Measurements from ENCODE around the gene HS6ST3. TPM values are rescaled to one million over a fixed set of nuclear protein-coding genes. Genes with fewer than 3 reads are reported as not detected.
"Not testable (repeated sequence)": the region's sequence is repeated elsewhere in the genome, so short reads cannot be mapped to it uniquely, and the experiment has no call there.

HS6ST3 gene
- total RNA-seq, 1 experiment from 2014 or later, result not detected

DNA sequence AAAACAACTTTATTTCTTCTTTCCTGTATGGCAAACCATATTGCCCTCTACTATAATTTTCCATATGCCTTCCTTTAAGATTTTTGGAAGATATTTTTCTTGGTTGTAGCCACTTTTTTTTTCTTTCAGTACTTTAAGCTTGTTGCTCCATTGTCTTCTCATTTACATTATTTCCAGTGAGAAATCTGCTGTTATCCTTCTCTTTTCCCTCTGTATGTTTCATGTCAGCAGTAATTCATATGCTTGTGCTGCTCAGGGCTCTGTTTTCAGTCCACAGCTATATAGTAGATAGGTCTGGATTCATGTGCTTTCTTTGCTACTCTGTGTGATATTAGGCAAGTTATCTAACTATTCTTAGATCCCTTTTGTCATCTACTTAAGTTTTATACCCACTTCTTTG is 636.7 kb downstream of the HS6ST3 start:
- DNase-seq (ENCODE audit: low spot score), result no peak

DNA sequence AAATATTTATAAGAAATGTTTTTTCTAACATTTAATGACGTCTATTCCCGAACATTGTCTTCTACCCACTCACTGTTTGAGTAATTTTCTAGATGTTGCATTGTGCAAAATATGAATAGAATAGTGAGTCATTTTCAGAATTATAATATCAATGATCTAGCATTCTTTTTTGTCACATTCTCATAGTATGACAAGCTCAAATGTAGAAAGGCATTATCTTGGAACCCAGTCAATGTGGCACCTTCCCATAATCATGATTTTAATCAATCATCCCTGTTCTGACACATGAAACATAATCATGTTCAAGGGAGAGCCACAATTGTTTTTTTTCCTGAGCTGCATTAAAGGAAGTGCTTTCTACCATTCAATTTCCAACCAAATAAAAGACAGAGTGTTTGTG is 638.6 kb downstream of the HS6ST3 start:
- no peak for DNase-seq (ENCODE audit: low spot score)

- no peak for DNase-seq (ENCODE audit: low spot score)
These were observed 640.8 kb downstream of the HS6ST3 start for GRCh38 chr13:96730676-96731075.

DNA sequence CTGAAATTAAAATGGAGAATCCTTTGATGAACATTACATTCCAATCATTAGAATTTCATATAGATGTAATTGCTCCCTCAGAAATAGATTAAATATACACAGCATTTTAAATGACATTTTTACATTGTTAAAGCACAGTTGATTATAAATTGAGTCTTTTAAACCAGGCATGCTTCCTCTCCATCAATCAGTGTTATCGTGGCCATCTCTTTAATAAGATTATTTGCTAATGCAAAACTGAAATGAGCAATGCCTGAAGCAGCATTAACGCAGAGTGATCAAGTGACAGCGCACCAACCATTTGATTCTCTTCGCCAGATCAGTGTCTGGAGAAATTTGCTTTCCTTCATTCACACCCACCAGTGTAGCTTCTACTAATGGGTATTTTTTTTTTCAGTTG is 644.6 kb downstream of the HS6ST3 start:
- no peak for DNase-seq (ENCODE audit: low spot score)

DNA sequence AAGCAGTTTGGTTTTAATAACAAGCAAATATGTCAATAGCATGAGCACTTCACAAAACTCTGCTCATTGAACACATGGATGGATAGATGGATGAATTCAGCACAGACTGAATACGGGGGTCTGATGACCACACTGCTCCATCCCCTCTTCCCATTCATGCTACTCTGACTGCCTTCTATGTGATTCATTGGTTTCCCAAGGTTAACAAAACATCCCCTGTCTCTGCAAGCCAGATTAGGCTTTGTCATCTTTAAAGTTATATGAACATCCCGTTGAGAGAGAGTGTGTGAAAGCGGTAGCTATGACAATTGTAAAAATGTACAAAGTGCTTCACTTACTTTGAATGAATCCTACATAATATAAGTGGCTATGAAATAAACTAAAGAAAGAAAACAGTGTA is 651.9 kb downstream of the HS6ST3 start:
- no peak for DNase-seq (ENCODE audit: low spot score)

DNA sequence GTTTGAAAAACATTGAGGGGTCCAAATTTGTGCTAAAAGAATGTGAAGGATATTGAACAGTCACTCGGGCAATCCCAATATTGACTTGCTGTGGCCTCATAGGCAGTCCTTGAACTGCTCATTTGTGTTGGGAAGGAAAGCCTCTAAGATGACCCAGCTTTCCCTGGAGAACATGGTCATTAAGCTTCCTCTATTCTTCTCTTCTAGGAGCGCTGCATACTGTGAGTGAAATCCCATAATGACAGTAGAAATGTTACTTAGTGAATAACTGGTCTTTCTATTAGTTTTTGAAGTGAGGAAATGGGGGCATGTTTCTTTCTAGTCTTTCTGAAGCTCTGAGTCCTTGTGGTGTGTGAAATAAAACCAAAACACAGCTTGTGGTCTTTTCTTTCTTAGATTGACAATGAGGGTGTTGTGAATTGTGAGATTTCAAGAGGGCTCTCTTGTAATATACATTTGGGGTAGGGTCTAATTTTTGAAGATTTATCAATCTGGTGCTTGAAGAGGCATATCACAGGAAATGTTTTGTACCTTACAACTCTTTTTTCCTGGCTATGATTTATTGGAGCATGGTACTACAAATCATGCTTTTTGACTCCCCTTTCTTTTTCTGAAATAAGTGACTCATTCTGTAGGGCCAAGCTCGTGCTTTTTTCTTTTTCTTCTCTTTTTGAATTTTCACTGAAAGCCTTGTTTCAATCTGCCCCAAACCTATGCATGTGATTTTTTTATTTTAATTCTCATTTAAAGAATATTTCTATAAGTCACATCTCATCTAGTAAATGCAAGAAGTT is 653.6 kb downstream of the HS6ST3 start:
- no peak for DNase-seq (ENCODE audit: low spot score)

DNA sequence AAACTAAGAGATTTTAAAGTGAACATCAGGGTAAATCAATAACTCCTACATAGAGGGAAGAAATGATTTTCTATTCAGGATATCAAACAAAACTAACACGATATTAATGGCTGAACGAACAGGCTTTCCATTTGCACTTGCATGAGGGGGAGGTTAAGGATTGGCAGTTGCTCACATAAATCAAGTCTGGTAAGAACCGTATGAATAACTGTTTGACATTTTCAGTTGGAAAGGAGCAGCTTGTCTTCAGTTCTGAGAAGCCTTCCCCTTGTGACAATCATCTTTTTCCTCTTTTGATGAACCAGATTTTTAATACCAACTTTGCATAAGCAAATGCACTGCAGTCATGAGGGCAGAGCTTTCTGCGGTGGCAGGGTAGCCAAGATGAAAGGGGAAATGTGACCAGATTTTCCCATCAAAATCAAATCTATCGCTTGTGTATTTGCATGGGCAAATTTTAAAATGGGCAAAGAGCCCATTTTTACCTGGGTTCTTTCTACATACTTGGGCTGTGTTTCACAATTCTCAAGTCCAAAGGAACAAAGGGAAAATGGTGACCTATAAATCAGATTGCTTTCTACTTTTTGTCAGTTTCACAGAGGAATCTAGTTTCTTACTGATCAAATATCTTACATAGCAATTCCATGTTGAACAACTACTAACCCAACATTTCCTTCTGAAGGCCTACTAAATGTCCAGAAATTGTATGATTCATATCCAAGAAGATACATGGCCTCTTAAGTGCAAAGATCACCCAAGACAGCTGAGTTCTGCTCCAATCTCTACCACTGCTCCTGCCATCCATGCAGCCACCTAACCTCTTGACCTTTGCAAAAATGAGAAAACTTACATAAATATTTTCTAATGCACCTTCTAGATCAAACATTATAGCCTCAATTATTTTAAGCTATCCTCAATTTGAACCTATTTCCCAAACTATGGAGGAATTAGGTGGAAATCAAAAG is 654.7 kb downstream of the HS6ST3 start:
- DNase-seq (ENCODE audit: low spot score), result no peak

GRCh38 chr13:96746886-96747285 is 657.0 kb downstream of the HS6ST3 start:
- no peak for DNase-seq (ENCODE audit: low spot score)

DNA sequence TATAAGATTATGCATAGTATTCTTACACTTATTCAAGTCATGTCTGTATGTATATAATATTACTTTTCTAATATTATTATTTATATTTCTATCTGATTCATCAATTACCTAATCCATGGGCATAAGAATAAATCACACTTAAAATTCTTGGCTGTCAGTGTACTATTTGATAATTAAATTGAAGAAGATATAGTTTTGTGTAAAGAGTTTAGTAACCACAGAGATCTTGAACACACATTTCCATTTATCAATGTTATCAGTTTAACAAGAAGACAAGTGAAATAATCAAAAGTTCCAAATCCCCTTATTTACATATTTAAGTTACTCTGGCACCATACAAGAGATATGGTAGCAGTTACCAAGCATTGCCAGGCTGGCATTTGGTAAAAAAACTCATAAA is 659.9 kb downstream of the HS6ST3 start:
- no peak for DNase-seq (ENCODE audit: low spot score)

DNA sequence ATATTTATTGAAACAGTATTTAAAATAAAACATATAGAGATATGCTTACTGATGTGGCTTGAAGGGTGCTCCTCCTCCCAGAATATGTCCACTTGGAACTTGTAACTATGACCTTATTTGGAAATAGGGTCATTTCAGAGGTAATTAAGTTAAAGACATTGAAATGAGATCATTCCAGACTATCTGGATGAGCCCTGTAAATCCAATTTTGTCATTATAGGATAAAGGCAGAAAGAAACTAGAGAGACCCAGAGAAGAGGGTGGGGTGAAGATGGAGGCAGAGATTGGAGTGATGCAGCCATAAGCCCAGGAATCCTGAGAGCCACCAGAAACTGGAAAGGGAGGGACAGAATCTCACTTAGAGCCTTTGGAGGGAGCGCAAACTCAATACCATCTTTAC is 661.2 kb downstream of the HS6ST3 start:
- no peak for DNase-seq (ENCODE audit: low spot score)

DNA sequence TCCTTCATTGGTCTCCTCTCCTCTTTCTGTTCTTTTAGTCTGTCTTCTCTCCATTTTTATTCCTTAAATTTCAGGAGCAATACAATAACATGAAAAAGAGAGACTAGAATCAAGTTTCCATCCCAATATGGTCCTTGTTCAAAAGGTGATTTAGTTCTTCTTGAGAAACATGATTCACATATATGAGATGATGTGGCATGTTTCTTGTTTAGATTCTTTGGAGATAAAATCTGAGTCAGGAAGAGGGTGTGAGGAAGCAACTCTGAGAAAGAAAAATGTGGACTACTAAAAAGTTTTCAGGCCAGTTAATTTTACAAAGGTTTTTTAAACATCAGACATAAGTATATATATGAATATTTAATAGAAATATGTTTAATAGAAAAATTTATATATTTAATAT is 673.0 kb downstream of the HS6ST3 start:
- no peak for DNase-seq (ENCODE audit: low spot score)

GRCh38 chr13:96766306-96766705 is 676.4 kb downstream of the HS6ST3 start:
- DNase-seq (ENCODE audit: low spot score), result no peak

GRCh38 chr13:96768524-96768923 is 678.6 kb downstream of the HS6ST3 start:
- no peak for DNase-seq (ENCODE audit: low spot score)

DNA sequence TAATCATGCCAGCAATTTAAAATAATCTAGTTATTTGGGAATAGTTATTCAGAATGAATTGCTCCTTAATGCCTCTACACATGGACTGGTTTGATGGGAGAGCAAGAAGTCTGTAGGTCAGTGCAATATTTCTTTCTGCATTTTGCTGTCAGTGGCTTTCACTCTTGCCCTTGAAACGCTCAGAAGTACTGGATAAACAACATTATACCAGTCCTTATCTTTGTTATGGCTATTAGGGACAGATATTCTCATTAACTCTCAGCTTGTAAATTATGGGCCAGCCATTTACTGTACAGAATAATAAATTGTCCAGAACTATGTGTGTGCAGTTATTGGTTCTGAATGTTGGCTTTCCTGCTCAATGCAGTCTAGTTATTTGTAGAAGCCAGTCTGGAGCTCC is 680.0 kb downstream of the HS6ST3 start:
- no peak for DNase-seq (ENCODE audit: low spot score)

GRCh38 chr13:96771486-96772367 is 681.8 kb downstream of the HS6ST3 start:
- no peak for DNase-seq (ENCODE audit: low spot score)

GRCh38 chr13:96772426-96772825 is 682.5 kb downstream of the HS6ST3 start:
- DNase-seq (ENCODE audit: low spot score), result no peak

- not testable (repeated sequence) for DNase-seq (ENCODE audit: low spot score)
These were observed 688.4 kb downstream of the HS6ST3 start for GRCh38 chr13:96778302-96778701.

- no peak for DNase-seq (ENCODE audit: low spot score)
These were observed 689.8 kb downstream of the HS6ST3 start for GRCh38 chr13:96779691-96780090.

DNA sequence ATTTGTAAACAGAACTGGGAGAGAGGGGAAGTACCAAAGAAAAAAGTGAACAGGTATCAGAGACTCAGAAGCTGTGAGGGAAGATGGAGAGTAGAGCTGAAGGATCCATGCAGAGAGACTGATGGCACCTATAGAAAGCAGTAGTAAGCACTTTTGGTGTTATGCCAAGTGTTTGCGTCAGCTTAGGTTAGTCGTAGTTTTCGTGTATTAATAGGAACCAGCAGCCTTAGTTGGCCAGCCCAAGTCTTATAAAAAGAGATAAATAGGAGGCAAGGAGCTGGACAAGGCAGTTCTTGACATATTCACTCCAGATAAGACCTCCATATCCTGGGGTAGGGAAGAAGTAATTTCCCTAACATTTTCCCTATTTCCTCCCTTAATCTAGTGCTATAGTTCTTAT is 690.2 kb downstream of the HS6ST3 start:
- DNase-seq (ENCODE audit: low spot score), result no peak

DNA sequence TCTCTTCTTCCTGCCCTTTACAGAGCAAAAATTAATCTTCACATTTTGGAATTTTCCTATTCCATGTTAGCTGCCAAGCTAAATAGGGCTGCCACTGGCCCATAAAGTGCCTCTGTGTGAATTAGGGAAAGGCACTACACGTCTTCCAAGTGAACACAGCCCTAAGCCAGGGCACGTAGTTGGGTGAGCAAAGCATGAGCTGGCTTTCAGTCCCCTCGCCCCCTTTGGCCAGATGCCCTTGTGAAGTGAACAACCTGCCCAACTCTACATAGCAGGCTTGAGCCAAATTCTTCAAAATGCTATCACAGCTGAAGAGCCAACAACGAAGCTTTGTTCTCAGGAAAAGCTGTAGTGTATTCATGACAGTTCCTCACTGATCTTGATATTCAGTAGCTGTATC is 691.2 kb downstream of the HS6ST3 start:
- DNase-seq (ENCODE audit: low spot score), result no peak

GRCh38 chr13:96782186-96782585 is 692.3 kb downstream of the HS6ST3 start:
- no peak for DNase-seq (ENCODE audit: low spot score)

GRCh38 chr13:96783057-96783456 is 693.1 kb downstream of the HS6ST3 start:
- no peak for DNase-seq (ENCODE audit: low spot score)
